ENCODE results near the gene USO1. TPM values are rescaled to one million over a fixed set of nuclear protein-coding genes. Genes with fewer than 3 reads are reported as not detected.
A peak's percentile ranks its signal among the peaks of the same experiment; 100 is the strongest.

Gene USO1
- total RNA-seq, 1 experiment from 2014 or later: 110 TPM

DNA sequence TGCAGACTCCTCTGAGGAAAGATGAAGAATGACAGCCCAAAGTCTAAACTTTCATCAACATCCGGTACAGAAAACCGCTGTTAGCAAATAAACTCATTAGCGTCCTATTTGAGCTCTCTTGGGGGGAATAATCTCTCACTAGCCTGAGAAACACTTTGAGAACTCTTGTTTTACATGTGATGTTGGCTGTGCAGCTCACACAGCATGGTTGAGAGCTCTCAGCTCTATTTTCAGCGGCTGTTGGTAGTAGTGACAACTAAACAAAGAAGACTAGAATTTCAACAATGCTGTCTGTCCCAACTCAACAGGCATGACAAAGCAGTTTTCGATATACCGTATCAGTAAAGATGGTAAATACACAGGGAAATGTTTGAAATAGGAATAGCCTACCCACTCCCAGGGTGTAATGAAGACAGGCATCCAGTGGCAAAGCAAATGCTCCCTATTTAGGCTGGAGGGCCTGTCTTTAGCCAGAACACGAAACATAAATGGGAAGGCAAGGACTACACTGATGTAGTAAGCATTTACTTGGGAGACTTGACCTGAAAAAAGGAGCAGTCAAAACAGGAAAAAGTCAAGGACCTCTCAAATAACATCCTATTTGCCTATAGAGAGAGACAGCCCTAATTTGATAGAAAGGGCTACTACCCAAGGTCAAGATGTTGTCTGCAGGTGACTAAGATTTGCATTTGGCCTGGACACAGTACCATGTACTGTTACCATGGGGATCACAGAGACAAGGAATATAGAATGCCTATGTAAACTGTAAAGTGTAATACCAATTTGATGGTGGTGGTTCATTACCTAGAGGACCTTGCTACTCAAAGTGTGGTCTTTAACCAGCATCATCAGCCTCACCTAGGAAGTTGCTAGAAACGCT is 117.5 kb downstream of the USO1 start:
- Histone ChIP-seq H2AK5ac (ENCODE audit: insufficient read length, low read length) (no peak overlapping the region), H4K20me1 (ENCODE audit: control insufficient read depth, insufficient read depth, insufficient read length) (no peaks in the 10 kb centered on the region), H2BK20ac (ENCODE audit: low read depth, low read length, poor library complexity, severe bottlenecking) (no peak overlapping the region), H2AFZ (ENCODE audit: low read length) (peak overlapping the region; percentile 15), H3K79me2 (ENCODE audit: insufficient read depth, low read length) (no peaks in the 10 kb centered on the region), H4K91ac (ENCODE audit: insufficient read length, low read depth, low read length) (no peak overlapping the region), H3K9me3 (ENCODE audit: control insufficient read depth, low read depth, low read length) (no peaks in the 10 kb centered on the region), H3K4me2 (ENCODE audit: insufficient read depth, insufficient read length, low read length) (no peak overlapping the region), H3K4ac (ENCODE audit: low read depth, low read length) (no peak overlapping the region), H2BK5ac (ENCODE audit: insufficient read length, low read length) (no peak overlapping the region), H4K5ac (ENCODE audit: insufficient read length, low read depth, low read length) (no peak overlapping the region), H3K27ac (ENCODE audit: insufficient read length, low read depth, low read length) (no peak overlapping the region), H2BK12ac (ENCODE audit: insufficient read length, low read depth, low read length) (no peak overlapping the region), H3K56ac (ENCODE audit: insufficient read length, low read depth, low read length) (no peak overlapping the region), H2BK120ac (ENCODE audit: low read depth, low read length, poor library complexity, severe bottlenecking) (no peak overlapping the region), H3K79me1 (ENCODE audit: insufficient read depth, low read depth, low read length, poor library complexity, severe bottlenecking) (no peaks in the 10 kb centered on the region), H3K18ac (ENCODE audit: insufficient read length, low read depth, low read length) (no peak overlapping the region), H3K4me1 (ENCODE audit: insufficient read depth, low read length) (peaks cover 4% of the 10 kb centered on the region; the same call in 1 of the 2 replicates), H3K14ac (ENCODE audit: insufficient read depth, low read length) (no peak overlapping the region), H3K23me2 (ENCODE audit: insufficient read length, low read depth, low read length, poor library complexity, severe bottlenecking) (no peaks in the 10 kb centered on the region), H2BK15ac (ENCODE audit: low read depth, low read length) (no peak overlapping the region), H4K8ac (replicated peaks; ENCODE audit: insufficient read length, low read depth, low read length) (no peak overlapping the region), H3K27me3 (ENCODE audit: insufficient read depth, low read length) (no peaks in the 10 kb centered on the region), H3T11ph (ENCODE audit: low read length) (no peak overlapping the region), H3K23ac (ENCODE audit: insufficient read length, low read depth, low read length) (no peak overlapping the region), H3K9ac (ENCODE audit: extremely low read depth, insufficient read length, low read length) (no peak overlapping the region)
- no peaks in the 10 kb centered on the region; a peak in 2 of 7 replicates for H3K36me3 Mint-ChIP-seq (ENCODE audit: insufficient read depth in 1 of 3, low read depth in 3 of 3)
- no peak for DNase-seq
- WGBS (ENCODE audit: extremely low coverage, insufficient read length, low lambda C conversion rate): no CpG with 5 or more reads among the region's 8 CpGs
- no peak overlapping the region for H3K4me3 Mint-ChIP-seq
- H3K27ac Mint-ChIP-seq: 0 out of 7 replicates have a peak overlapping the region, but pooled peaks of 2 of the 3 experiments have one; percentile 6 to 28
- TF ChIP-seq CTCF (conservative IDR thresholded peaks at IDR 0.05): no peak
- H3K27me3 Mint-ChIP-seq (ENCODE audit: low read depth): 0 out of 2 replicates have a peak, but pooled peaks cover under 1% of the 10 kb centered on the region
- H3K4me1 Mint-ChIP-seq: peaks cover 9 to 16% of the 10 kb centered on the region in 2 experiments
- H3K9me3 Mint-ChIP-seq: no peaks in the 10 kb centered on the region

Measured in H9 (cell line).